CD4-positive, alpha-beta T cell treated with Interleukin-21 for 1 hour (primary cell): ENCODE results near the gene PLB1.
"Not testable (repeated sequence)": the region's sequence is repeated elsewhere in the genome, so short reads cannot be mapped to it uniquely, and the experiment has no call there.

Experiments used
- DNase-seq: peaks from one replicate; pipeline ENCODE4 v3.0.0-alpha.2; 2020

The PLB1 gene

GRCh38 chr2:28653892-28654662 is 158.2 kb downstream of the PLB1 start:
- DNase-seq = no peak

- DNase-seq = no peak
These were observed 158.9 kb downstream of the PLB1 start for GRCh38 chr2:28654663-28655320.

- no peak for DNase-seq
These were observed 161.2 kb downstream of the PLB1 start for GRCh38 chr2:28656937-28657615.

- DNase-seq = no peak
These were observed 162.5 kb downstream of the PLB1 start for GRCh38 chr2:28658369-28658768.

- DNase-seq = no peak
These were observed 163.3 kb downstream of the PLB1 start for GRCh38 chr2:28659127-28659526.

GRCh38 chr2:28661589-28662001 is 165.7 kb downstream of the PLB1 start:
- DNase-seq = no peak

- DNase-seq = no peak
These were observed 166.2 kb downstream of the PLB1 start for GRCh38 chr2:28662044-28662443.

- no peak for DNase-seq
These were observed 166.8 kb downstream of the PLB1 start for GRCh38 chr2:28662468-28663181.

- no peak for DNase-seq
These were observed 167.5 kb downstream of the PLB1 start for GRCh38 chr2:28663359-28663758.

- DNase-seq = no peak
These were observed 168.4 kb downstream of the PLB1 start for GRCh38 chr2:28664120-28664842.

GRCh38 chr2:28665041-28665704 is 169.3 kb downstream of the PLB1 start:
- no peak for DNase-seq

- not testable (repeated sequence) for DNase-seq
These were observed 170.0 kb downstream of the PLB1 start for GRCh38 chr2:28665811-28666377.

GRCh38 chr2:28666496-28667184 is 170.8 kb downstream of the PLB1 start:
- no peak for DNase-seq

GRCh38 chr2:28667261-28667660 is 171.4 kb downstream of the PLB1 start:
- DNase-seq = no peak

- no peak for DNase-seq
These were observed 172.4 kb downstream of the PLB1 start for GRCh38 chr2:28668106-28668814.

- DNase-seq = no peak
These were observed 173.0 kb downstream of the PLB1 start for GRCh38 chr2:28668880-28669279.

GRCh38 chr2:28670856-28671255 is 175.0 kb downstream of the PLB1 start:
- no peak for DNase-seq

- no peak for DNase-seq
These were observed 177.5 kb downstream of the PLB1 start for GRCh38 chr2:28673338-28673737.

GRCh38 chr2:28674062-28674712 is 178.3 kb downstream of the PLB1 start:
- DNase-seq = no peak

- DNase-seq = no peak
These were observed 178.8 kb downstream of the PLB1 start for GRCh38 chr2:28674713-28675068.
